ENCODE results near the gene SPOPL. TPM values are rescaled to one million over a fixed set of nuclear protein-coding genes. Genes with fewer than 3 reads are reported as not detected.
"Not testable (repeated sequence)": the region's sequence is repeated elsewhere in the genome, so short reads cannot be mapped to it uniquely, and the experiment has no call there.

Gene SPOPL
- total RNA-seq, 2 experiments from 2014 or later = 10.2 to 10.4 TPM

DNA sequence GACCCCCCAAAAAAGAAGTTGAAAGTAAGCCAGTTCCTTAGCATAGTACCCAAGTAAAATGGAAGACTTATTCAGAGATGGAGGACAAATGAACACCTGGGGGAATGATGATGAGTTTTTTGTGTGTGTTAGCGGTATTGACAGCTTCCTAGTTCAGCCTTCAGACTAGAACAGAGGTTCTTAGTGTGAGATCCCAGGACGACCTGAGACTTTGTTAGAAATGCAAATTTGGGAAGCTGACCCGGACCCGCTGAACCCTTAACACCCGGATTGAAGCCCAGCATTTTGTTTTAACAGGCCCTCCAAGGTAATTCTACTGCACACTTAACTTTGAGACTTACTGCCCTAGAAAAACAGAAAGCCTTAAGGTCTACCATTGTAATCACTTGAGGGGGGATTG is 20.3 kb downstream of the SPOPL start:
- Mint-ChIP-seq H3K36me3 (ENCODE audit: low read depth) (peaks cover 27% of the 10 kb centered on the region), H3K9me3 (peaks cover 23% of the 10 kb centered on the region), H3K4me3 (no peak overlapping the region), H3K27me3 (no peaks in the 10 kb centered on the region), H3K27ac (no peak overlapping the region), H3K4me1 (peaks cover 13% of the 10 kb centered on the region)
- CTCF ChIA-PET = interaction anchor here (0.9 to 1.3 kb wide), 3 partner anchors 10 to 22 kb away, joined by 3 to 4 read pairs (median 3); no protein-coding TSS in a partner anchor
- no peak for DNase-seq
- POLR2A ChIA-PET = no interaction called here

DNA sequence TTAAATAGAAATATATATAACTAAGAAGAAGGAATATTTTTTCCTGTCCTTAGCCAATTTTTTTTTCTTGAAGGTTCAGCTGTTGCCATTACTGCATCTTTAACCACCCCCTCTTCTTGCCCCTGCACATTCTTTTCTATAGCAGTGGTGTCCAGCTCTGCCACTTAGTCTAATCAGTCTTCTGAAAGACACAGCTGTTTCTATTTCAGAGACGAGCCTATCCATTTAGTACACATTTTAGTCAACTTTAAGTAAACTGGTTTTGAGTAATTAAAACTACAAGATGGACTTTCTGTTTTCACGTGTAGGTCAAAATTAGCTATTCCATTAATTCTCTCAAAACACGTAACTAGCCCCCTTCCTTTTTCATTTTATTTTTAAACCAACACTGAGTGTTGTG is 21.0 kb downstream of the SPOPL start:
- H3K4me3 Mint-ChIP-seq = no peak overlapping the region
- ChIA-PET CTCF (interaction anchor here (0.6 to 1.0 kb wide), 3 partner anchors 9 to 118 kb away, joined by 3 to 4 read pairs (median 3); no protein-coding TSS in a partner anchor), POLR2A (no interaction called here)
- peaks cover 10% of the 10 kb centered on the region for H3K4me1 Mint-ChIP-seq
- no peaks in the 10 kb centered on the region for H3K27me3 Mint-ChIP-seq
- H3K9me3 Mint-ChIP-seq = peaks cover 23% of the 10 kb centered on the region
- H3K27ac Mint-ChIP-seq = no peak overlapping the region
- DNase-seq = no peak
- H3K36me3 Mint-ChIP-seq (ENCODE audit: low read depth) = peaks cover 27% of the 10 kb centered on the region

- not testable (repeated sequence) for H3K4me3 Mint-ChIP-seq
- H3K9me3 Mint-ChIP-seq = peaks cover 23% of the 10 kb centered on the region
Observed at GRCh38 chr2:138523018-138523672, 21.6 kb downstream of the SPOPL start.

GRCh38 chr2:138523673-138524042 is 22.1 kb downstream of the SPOPL start:
- CTCF ChIA-PET, H3K4me3 Mint-ChIP-seq, POLR2A ChIA-PET, H3K27ac Mint-ChIP-seq, DNase-seq, H3K27me3 Mint-ChIP-seq: not testable (repeated sequence)
- peaks cover 10% of the 10 kb centered on the region for H3K4me1 Mint-ChIP-seq
- H3K9me3 Mint-ChIP-seq = peaks cover 23% of the 10 kb centered on the region
- peaks cover 27% of the 10 kb centered on the region for H3K36me3 Mint-ChIP-seq (ENCODE audit: low read depth)

More at GRCh38 chr2:138523018-138523672, 21.6 kb downstream of the SPOPL start:
- CTCF ChIA-PET, DNase-seq, H3K27me3 Mint-ChIP-seq, POLR2A ChIA-PET, H3K27ac Mint-ChIP-seq: not testable (repeated sequence)
- peaks cover 10% of the 10 kb centered on the region for H3K4me1 Mint-ChIP-seq
- peaks cover 27% of the 10 kb centered on the region for H3K36me3 Mint-ChIP-seq (ENCODE audit: low read depth)

GRCh38 chr2:138524353-138524752 is 22.8 kb downstream of the SPOPL start:
- Mint-ChIP-seq H3K36me3 (ENCODE audit: low read depth) (peaks cover 27% of the 10 kb centered on the region), H3K4me1 (peaks cover 10% of the 10 kb centered on the region), H3K9me3 (peaks cover 23% of the 10 kb centered on the region)
- DNase-seq, POLR2A ChIA-PET, CTCF ChIA-PET, H3K27me3 Mint-ChIP-seq, H3K27ac Mint-ChIP-seq, H3K4me3 Mint-ChIP-seq: not testable (repeated sequence)

- no peak overlapping the region for H3K4me3 Mint-ChIP-seq
- no peak for DNase-seq
- peaks cover 5% of the 10 kb centered on the region for H3K36me3 Mint-ChIP-seq (ENCODE audit: low read depth)
- ChIA-PET CTCF (interaction anchor here (0.9 kb wide), 1 partner anchor 10 kb away, joined by 3 read pairs; no protein-coding TSS in a partner anchor), POLR2A (no interaction called here)
- no peak overlapping the region for H3K27ac Mint-ChIP-seq
- no peaks in the 10 kb centered on the region for H3K27me3 Mint-ChIP-seq
- H3K9me3 Mint-ChIP-seq = peaks cover 2% of the 10 kb centered on the region
- H3K4me1 Mint-ChIP-seq = peaks cover 3% of the 10 kb centered on the region
Observed at GRCh38 chr2:138531913-138532312, 30.3 kb downstream of the SPOPL start.

DNA sequence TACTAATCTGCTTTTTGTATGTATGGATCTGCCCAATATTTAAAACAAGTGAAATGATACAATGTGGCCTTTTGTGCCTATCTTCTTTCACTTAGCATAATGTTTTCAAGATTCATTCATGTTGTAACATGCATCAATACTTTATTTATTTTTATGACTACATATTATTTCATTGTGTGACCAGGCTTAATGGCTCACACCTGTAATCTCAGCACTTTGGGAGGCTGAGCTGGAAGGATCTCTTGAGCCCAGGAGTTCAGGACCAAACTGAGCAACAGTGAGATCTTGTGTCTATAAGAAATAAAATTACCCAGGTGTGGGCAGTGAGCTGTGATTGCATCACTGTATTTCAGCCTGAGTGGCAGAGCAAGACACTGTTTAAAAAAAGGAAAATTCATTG is 33.2 kb downstream of the SPOPL start:
- POLR2A ChIA-PET = no interaction called here
- Mint-ChIP-seq H3K9me3 (peaks cover 12% of the 10 kb centered on the region), H3K4me3 (no peak overlapping the region), H3K4me1 (peaks cover 3% of the 10 kb centered on the region), H3K27ac (no peak overlapping the region), H3K36me3 (ENCODE audit: low read depth) (peaks cover 21% of the 10 kb centered on the region), H3K27me3 (no peaks in the 10 kb centered on the region)
- no peak for DNase-seq
- CTCF ChIA-PET = no interaction called here

GRCh38 chr2:138536302-138536701 is 34.7 kb downstream of the SPOPL start:
- H3K36me3 Mint-ChIP-seq (ENCODE audit: low read depth) = peaks cover 25% of the 10 kb centered on the region
- POLR2A ChIA-PET = no interaction called here
- H3K27ac Mint-ChIP-seq = no peak overlapping the region
- CTCF ChIA-PET = no interaction called here
- DNase-seq = no peak
- H3K4me3 Mint-ChIP-seq = no peak overlapping the region
- H3K9me3 Mint-ChIP-seq = peaks cover 15% of the 10 kb centered on the region
- no peaks in the 10 kb centered on the region for H3K27me3 Mint-ChIP-seq
- H3K4me1 Mint-ChIP-seq = peaks cover 3% of the 10 kb centered on the region

DNA sequence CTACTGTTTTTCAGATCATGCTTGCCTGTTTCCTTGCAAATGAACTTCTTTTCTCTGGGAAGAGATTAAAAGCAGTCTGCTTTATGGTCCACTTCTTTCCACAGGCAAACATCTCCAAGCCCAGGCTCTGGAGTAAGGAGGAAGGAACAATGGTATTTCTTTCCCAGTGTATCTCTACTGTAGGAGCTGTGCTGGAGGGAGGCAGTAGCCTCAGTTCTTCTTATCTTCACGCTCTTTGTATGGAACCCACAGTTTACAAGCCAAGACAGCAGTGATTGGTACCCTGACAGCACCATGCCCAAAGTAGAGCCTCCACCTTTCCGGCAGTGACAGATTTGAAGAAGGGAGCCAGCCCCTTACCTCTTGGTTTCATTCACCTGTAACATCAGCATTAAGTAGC is 35.2 kb downstream of the SPOPL start:
- no peak overlapping the region for H3K27ac Mint-ChIP-seq
- POLR2A ChIA-PET = no interaction called here
- H3K36me3 Mint-ChIP-seq (ENCODE audit: low read depth) = peaks cover 28% of the 10 kb centered on the region
- no peak overlapping the region for H3K4me3 Mint-ChIP-seq
- CTCF ChIA-PET = no interaction called here
- peaks cover 17% of the 10 kb centered on the region for H3K9me3 Mint-ChIP-seq
- no peaks in the 10 kb centered on the region for H3K27me3 Mint-ChIP-seq
- H3K4me1 Mint-ChIP-seq = peaks cover 3% of the 10 kb centered on the region
- no peak for DNase-seq

- Mint-ChIP-seq H3K36me3 (ENCODE audit: low read depth) (peaks cover 31% of the 10 kb centered on the region), H3K4me3 (no peak overlapping the region), H3K9me3 (peaks cover 20% of the 10 kb centered on the region), H3K4me1 (no peaks in the 10 kb centered on the region), H3K27ac (no peak overlapping the region), H3K27me3 (no peaks in the 10 kb centered on the region)
- ChIA-PET CTCF (no interaction called here), POLR2A (no interaction called here)
- DNase-seq = no peak
Observed at GRCh38 chr2:138537170-138537915, 35.8 kb downstream of the SPOPL start.

GRCh38 chr2:138544206-138544605 is 42.6 kb downstream of the SPOPL start:
- CTCF ChIA-PET = interaction anchor here (1.5 kb wide), 1 partner anchor 20 kb away, joined by 3 read pairs; no protein-coding TSS in a partner anchor

DNA sequence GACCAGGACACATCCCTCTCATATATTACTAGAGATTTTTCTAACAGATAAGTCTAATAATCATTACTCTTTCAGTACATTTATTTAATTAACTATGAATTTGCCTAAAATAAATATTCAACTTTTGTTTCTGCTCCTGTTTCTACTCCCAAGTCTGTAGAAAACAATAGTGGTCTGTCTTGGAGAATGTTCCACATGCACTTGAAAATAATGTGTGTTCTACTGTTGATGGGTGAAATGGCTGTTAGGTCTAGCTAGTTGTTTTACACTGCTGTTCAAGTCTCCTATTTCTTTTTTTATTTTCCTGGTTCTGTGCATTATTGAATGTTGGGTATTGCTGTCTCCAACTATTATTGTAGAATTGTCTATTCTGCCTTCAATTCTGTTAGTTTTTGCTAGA is 47.2 kb downstream of the SPOPL start:
- Mint-ChIP-seq H3K36me3 (ENCODE audit: low read depth) (peaks cover 9% of the 10 kb centered on the region), H3K27me3 (no peaks in the 10 kb centered on the region), H3K4me3 (no peak overlapping the region), H3K27ac (no peak overlapping the region), H3K9me3 (no peaks in the 10 kb centered on the region), H3K4me1 (no peaks in the 10 kb centered on the region)
- ChIA-PET CTCF (interaction anchor here (0.8 kb wide), 1 partner anchor 10 kb away, joined by 3 read pairs; no protein-coding TSS in a partner anchor), POLR2A (no interaction called here)
- no peak for DNase-seq

More at GRCh38 chr2:138544206-138544605, 42.6 kb downstream of the SPOPL start:
- H3K4me3 Mint-ChIP-seq, DNase-seq, H3K27me3 Mint-ChIP-seq, H3K4me1 Mint-ChIP-seq, POLR2A ChIA-PET, H3K27ac Mint-ChIP-seq: not testable (repeated sequence)
- Mint-ChIP-seq H3K9me3 (peaks cover 10% of the 10 kb centered on the region), H3K36me3 (ENCODE audit: low read depth) (peaks cover 17% of the 10 kb centered on the region)

GRCh38 chr2:138550172-138550571 is 48.6 kb downstream of the SPOPL start:
- DNase-seq = no peak
- no peaks in the 10 kb centered on the region for H3K27me3 Mint-ChIP-seq

More at GRCh38 chr2:138550172-138550571, 48.6 kb downstream of the SPOPL start:
- POLR2A ChIA-PET = no interaction called here
- Mint-ChIP-seq H3K4me3 (no peak overlapping the region), H3K4me1 (no peaks in the 10 kb centered on the region), H3K9me3 (no peaks in the 10 kb centered on the region), H3K36me3 (ENCODE audit: low read depth) (peaks cover 15% of the 10 kb centered on the region), H3K27ac (no peak overlapping the region)
- CTCF ChIA-PET = no interaction called here
